Measurements from ENCODE around the gene SEC63.
A peak's percentile ranks its signal among the peaks of the same experiment; 100 is the strongest.
"Not testable (repeated sequence)": the region's sequence is repeated elsewhere in the genome, so short reads cannot be mapped to it uniquely, and the experiment has no call there.

SEC63 gene

GRCh38 chr6:107862383-107862782 lies 95.6 kb downstream of the SEC63 start:
- DNase-seq (ENCODE audit: low spot score) = no peak

- DNase-seq (ENCODE audit: low spot score) = not testable (repeated sequence)
Observed at GRCh38 chr6:107860963-107861362, 97.0 kb downstream of the SEC63 start.

GRCh38 chr6:107860144-107860543 lies 97.9 kb downstream of the SEC63 start:
- not testable (repeated sequence) for DNase-seq (ENCODE audit: low spot score)

- DNase-seq (ENCODE audit: low spot score) = no peak
Observed at GRCh38 chr6:107853230-107853629, 104.8 kb downstream of the SEC63 start.

GRCh38 chr6:107849325-107849724 lies 108.7 kb downstream of the SEC63 start:
- DNase-seq (ENCODE audit: low spot score) = no peak

GRCh38 chr6:107847844-107848802 lies 109.9 kb downstream of the SEC63 start:
- DNase-seq (ENCODE audit: low spot score) = peak; percentile 94

GRCh38 chr6:107846262-107846795 lies 111.7 kb downstream of the SEC63 start:
- no peak for DNase-seq (ENCODE audit: low spot score)

- DNase-seq (ENCODE audit: low spot score) = no peak
Observed at GRCh38 chr6:107845777-107846176, 112.2 kb downstream of the SEC63 start.

GRCh38 chr6:107843400-107843799 lies 114.6 kb downstream of the SEC63 start:
- DNase-seq (ENCODE audit: low spot score) = no peak

- no peak for DNase-seq (ENCODE audit: low spot score)
Observed at GRCh38 chr6:107841275-107841670, 116.7 kb downstream of the SEC63 start.

GRCh38 chr6:107840636-107841274 lies 117.3 kb downstream of the SEC63 start:
- no peak for DNase-seq (ENCODE audit: low spot score)

GRCh38 chr6:107833136-107833535 lies 124.9 kb downstream of the SEC63 start:
- DNase-seq (ENCODE audit: low spot score) = no peak

- no peak for DNase-seq (ENCODE audit: low spot score)
Observed at GRCh38 chr6:107832151-107833056, 125.6 kb downstream of the SEC63 start.

GRCh38 chr6:107830060-107830459 lies 127.9 kb downstream of the SEC63 start:
- DNase-seq (ENCODE audit: low spot score) = no peak

GRCh38 chr6:107827541-107827940 lies 130.5 kb downstream of the SEC63 start:
- no peak for DNase-seq (ENCODE audit: low spot score)

GRCh38 chr6:107823047-107823557 lies 134.9 kb downstream of the SEC63 start:
- DNase-seq (ENCODE audit: low spot score) = no peak

- no peak for DNase-seq (ENCODE audit: low spot score)
Observed at GRCh38 chr6:107822176-107823046, 135.6 kb downstream of the SEC63 start.

GRCh38 chr6:107821591-107821990 lies 136.4 kb downstream of the SEC63 start:
- DNase-seq (ENCODE audit: low spot score) = no peak

GRCh38 chr6:107820338-107821261 lies 137.4 kb downstream of the SEC63 start:
- no peak for DNase-seq (ENCODE audit: low spot score)

GRCh38 chr6:107819964-107820337 lies 138.1 kb downstream of the SEC63 start:
- no peak for DNase-seq (ENCODE audit: low spot score)

All from D341Med (cell line).